Endothelial cell (in vitro differentiated cells): ENCODE data around the gene SP9. TPM values are rescaled to one million over a fixed set of nuclear protein-coding genes. Genes with fewer than 3 reads are reported as not detected.
A peak's percentile ranks its signal among the peaks of the same experiment; 100 is the strongest.

Source experiments
- DNase-seq: peaks from one replicate; pipeline ENCODE4 v3.0.0; 2021; ENCODE audit warnings: low spot score
- H3K27ac Mint-ChIP-seq: one replicate; pipeline ENCODE4 v1.8.0; 2021; ENCODE audit warnings: mixed read lengths, inconsistent platforms; ENCODE audit not compliant: unreplicated experiment
- H3K27me3 Mint-ChIP-seq: one replicate; pipeline ENCODE4 v1.8.0; 2021; ENCODE audit warnings: mild to moderate bottlenecking, moderate library complexity, mixed read lengths, inconsistent platforms; ENCODE audit not compliant: unreplicated experiment
- H3K36me3 Mint-ChIP-seq: one replicate; pipeline ENCODE4 v1.8.0; 2021; ENCODE audit warnings: mild to moderate bottlenecking, low read depth, mixed read lengths, inconsistent platforms; ENCODE audit not compliant: unreplicated experiment
- H3K4me1 Mint-ChIP-seq: one replicate; pipeline ENCODE4 v1.8.0; 2021; ENCODE audit warnings: mild to moderate bottlenecking, mixed read lengths, inconsistent platforms; ENCODE audit not compliant: unreplicated experiment
- H3K4me3 Mint-ChIP-seq: one replicate; pipeline ENCODE4 v1.8.0; 2021; ENCODE audit warnings: mild to moderate bottlenecking, mixed read lengths, inconsistent platforms; ENCODE audit not compliant: unreplicated experiment
- H3K9me3 Mint-ChIP-seq: one replicate; pipeline ENCODE4 v1.8.0; 2021; ENCODE audit warnings: mixed read lengths, inconsistent platforms; ENCODE audit not compliant: unreplicated experiment
- CTCF ChIP-seq: fragments of 200-600 bp; sonication (generic); IDR thresholded peaks from one replicate; pipeline ENCODE4 v1.5.0; 2021; ENCODE audit warnings: antibody characterized with exemption; ENCODE audit not compliant: unreplicated experiment
- long read RNA-seq: library from polyadenylated mRNA; unstranded; transcript quantifications from one replicate; pipeline ENCODE4 v2.0.0, GENCODE V29; 2020; ENCODE audit not compliant: unreplicated experiment
- total RNA-seq: library from RNA; stranded (reverse); fragmentation: NEBNext Ultra II Directional; extraction: Animal tissue kit (Norgen Biotek cat#: 25700); gene quantifications from one replicate; pipeline ENCODE4 v1.2.1, GENCODE V29; 2021; ENCODE audit not compliant: unreplicated experiment

SP9 gene
- 0.31 TPM for total RNA-seq
- long read RNA-seq = 0 reads

- no peak for TF ChIP-seq CTCF
- Mint-ChIP-seq H3K4me3 (peak within 1 kb of the TSS; percentile 81), H3K36me3 (peaks cover 8% of the 10 kb centered on the region), H3K27ac (no peak within 1 kb of the TSS), H3K27me3 (peaks cover 30% of the 10 kb centered on the region), H3K9me3 (no peaks in the 10 kb centered on the region), H3K4me1 (peaks cover 38% of the 10 kb centered on the region)
- peak; percentile 68 for DNase-seq
These were observed at the start of gene SP9 for GRCh38 chr2:174334781-174335251. TSS of gene SP9 (plus strand) at chr2:174334954. CDS start at chr2:174335093, 139 bp downstream.

GRCh38 chr2:174286172-174286571 lies 48.6 kb upstream of the SP9 start:
- Mint-ChIP-seq H3K27ac (no peak overlapping the region), H3K4me1 (no peaks in the 10 kb centered on the region), H3K9me3 (no peaks in the 10 kb centered on the region), H3K36me3 (no peaks in the 10 kb centered on the region), H3K4me3 (no peak overlapping the region), H3K27me3 (peaks cover 2% of the 10 kb centered on the region)
- TF ChIP-seq CTCF = no peak
- no peak for DNase-seq

- no peak overlapping the region for H3K27ac Mint-ChIP-seq
- no peak overlapping the region for H3K4me3 Mint-ChIP-seq
- H3K9me3 Mint-ChIP-seq = no peaks in the 10 kb centered on the region
- no peaks in the 10 kb centered on the region for H3K36me3 Mint-ChIP-seq
- DNase-seq = no peak
- no peaks in the 10 kb centered on the region for H3K27me3 Mint-ChIP-seq
- no peak for TF ChIP-seq CTCF
- no peaks in the 10 kb centered on the region for H3K4me1 Mint-ChIP-seq
These were observed 41.8 kb upstream of the SP9 start for GRCh38 chr2:174292908-174293307.

- Mint-ChIP-seq H3K36me3 (no peaks in the 10 kb centered on the region), H3K27me3 (no peaks in the 10 kb centered on the region), H3K4me1 (no peaks in the 10 kb centered on the region), H3K27ac (no peak overlapping the region), H3K4me3 (no peak overlapping the region), H3K9me3 (no peaks in the 10 kb centered on the region)
- no peak for TF ChIP-seq CTCF
- DNase-seq = no peak
These were observed 34.6 kb upstream of the SP9 start for GRCh38 chr2:174300114-174300513.

GRCh38 chr2:174312581-174313234 lies 22.0 kb upstream of the SP9 start:
- Mint-ChIP-seq H3K36me3 (no peaks in the 10 kb centered on the region), H3K4me3 (no peak overlapping the region), H3K27me3 (peaks cover 4% of the 10 kb centered on the region), H3K27ac (no peak overlapping the region), H3K4me1 (no peaks in the 10 kb centered on the region), H3K9me3 (no peaks in the 10 kb centered on the region)
- no peak for TF ChIP-seq CTCF
- no peak for DNase-seq
